NCI-H187 (cell line): Measurements from ENCODE around the gene OGDHL.
"Not testable (repeated sequence)": the region's sequence is repeated elsewhere in the genome, so short reads cannot be mapped to it uniquely, and the experiment has no call there.

Source experiments
- DNase-seq, 2 experiments: peaks; one replicate each; lab custom pipeline; 2025; lab: John Stamatoyannopoulos, UW

Gene OGDHL

DNA sequence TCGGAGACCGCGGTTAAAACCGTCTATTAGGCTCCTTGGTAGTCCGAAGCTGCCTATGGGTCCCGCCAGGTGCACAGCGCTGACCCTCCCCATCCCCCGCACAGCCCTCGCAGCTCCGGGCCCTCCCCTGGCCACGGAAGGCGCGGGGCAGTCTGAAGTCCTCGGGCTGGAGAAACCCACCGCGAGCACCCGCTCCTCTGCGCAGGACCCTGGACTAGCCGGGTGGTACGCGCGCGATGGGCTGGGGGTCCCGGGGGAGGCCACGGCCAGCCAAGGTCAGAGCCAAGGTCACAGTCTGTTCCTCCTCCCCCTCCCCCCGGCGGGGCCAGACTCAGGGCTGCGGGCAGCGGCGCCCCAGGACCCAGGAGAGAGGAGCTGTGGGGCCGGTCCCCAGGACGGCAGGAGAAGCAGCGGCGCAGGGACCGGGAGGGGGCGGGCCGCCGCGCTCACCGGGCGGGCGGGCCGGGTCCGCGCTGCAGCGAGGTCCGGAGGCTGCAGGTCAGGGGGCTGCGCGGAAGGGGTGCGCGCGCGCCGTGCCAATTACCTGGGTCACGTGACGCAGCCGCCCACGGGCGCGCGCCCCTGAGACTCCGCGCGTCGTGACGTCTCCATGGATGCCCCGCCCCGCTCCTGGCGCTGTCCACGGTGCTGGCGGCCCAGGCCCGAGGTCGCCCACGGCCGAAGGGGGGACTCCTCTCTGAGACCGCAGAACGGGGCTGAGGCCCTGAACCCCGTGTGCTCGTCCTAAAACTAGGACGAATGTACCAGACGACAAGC, at the start of gene OGDHL:
Gene OGDHL (minus strand): TSS at position 535 of the 777 bp plus-strand sequence. CDS start 3,731 bp downstream, outside the sequence.
- DNase-seq: peak in 1 of 2 experiments; percentile 1

- DNase-seq: no peak
Observed at GRCh38 chr10:49803988-49804387, 41.9 kb upstream of the OGDHL start.

DNA sequence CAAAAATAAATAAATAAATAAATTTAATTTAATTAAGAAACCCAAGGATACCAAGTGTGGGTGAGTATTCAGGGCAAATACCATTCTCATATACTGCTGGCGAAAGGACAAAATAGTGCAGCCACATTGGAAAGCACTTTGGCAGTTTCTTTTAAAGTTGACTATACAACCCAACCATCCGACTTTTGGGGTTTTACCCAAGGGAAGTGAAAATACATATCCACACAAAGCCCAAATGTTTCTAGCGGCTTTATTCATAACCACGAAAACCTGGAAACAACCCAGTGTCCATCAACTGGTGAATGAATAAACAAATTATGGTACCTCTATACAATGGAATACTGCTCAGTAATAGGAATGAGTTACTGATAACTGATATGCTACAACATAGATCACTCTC, 36.2 kb upstream of the OGDHL start:
- no peak for DNase-seq

DNA sequence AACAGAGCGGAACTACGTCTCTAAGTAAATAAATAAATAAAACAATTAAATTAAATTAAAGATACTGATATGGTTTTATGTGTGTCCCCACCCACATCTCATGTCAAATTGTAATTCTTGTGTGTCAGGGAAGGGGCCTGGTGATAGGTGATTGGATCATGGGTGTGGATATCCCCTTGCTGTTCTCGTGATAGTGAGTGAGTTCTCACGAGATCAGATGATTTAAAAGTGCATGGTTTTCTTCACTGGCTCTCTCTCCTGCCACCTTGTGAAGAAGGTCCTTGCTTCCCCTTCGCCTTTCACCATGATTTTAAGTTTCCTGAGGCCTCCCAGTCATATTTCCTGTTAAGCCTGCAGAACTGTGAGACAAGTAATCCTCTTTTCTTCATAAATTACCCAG, 29.0 kb upstream of the OGDHL start:
- no peak for DNase-seq

DNA sequence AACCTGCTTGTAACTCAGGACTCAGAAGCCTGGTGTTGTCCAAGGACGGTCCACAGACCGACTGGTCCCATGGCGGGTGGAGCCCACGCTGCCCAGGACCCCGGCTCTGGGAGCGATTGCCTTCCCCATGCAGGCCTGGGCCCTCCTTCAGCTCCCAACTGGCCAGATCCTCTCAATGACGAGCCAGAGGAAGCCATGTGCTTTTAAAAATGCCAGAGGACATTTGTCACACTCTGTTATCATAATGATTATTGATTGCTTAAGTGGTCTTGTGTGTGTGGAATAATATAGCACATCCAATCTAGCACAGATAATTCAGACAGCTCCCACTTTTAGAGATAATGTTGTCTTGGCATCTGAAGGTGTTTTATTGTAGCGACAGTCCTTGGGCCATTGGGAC, 22.6 kb upstream of the OGDHL start:
- DNase-seq: no peak

- DNase-seq: no peak
Observed at GRCh38 chr10:49783645-49784044, 21.5 kb upstream of the OGDHL start.

DNA sequence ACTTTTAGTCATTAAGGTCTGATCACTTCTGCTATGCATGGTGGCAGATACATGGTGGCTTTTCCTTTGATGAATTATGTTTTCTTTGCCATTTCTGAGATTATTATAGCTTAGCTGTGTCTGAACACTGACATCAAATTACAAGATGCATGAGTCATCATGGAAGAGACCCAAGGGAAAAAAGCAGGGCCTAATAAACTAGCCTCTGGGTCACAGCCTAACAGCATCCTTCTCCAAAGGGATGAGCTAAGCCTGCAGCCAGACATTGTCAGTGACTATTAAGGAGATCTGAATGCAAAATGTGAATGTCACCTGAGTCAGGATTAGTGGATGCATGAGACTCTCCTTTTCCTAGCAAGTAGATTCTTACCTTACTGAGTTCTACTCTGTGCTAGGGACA, 19.1 kb upstream of the OGDHL start:
- no peak for DNase-seq

- no peak for DNase-seq
Observed at GRCh38 chr10:49778197-49778596, 16.1 kb upstream of the OGDHL start.

DNA sequence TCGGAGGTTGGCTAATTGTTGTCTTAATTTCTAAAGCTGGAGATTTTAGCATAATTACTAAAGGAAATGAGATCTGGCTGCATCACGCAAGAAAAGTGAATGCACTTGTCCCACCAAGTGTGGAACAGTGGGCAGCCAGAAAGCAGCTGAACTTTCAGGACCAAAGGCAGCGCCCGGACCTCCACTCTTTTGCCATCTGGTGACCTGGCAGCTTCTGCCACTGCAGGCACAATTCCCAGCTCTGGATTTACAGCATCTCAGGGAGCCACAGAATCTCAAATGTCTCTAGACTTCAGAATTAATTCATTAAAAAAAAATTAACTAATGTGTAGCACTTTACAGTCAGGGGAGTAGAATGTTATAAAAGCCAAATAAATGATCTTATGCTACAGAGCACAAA, 14.7 kb upstream of the OGDHL start:
- DNase-seq: no peak

DNA sequence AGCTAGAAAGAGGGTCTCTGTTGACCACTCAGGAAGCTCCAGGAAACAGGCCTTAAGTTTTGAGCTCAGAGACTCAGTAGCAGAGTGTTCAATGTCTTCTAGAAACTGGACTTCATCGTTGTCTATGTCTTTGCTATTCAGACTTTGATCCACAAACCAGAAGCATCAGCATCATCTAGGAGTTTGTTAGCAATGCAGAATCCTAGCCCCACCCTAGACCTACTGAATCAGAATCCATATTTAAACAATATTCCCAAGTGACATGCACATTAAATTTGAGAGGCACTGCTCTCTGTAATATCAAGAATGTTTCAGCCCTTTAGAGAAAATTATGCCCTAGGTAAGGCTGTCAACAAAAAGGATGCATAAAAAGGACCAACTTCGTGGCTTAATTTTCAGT, 12.9 kb upstream of the OGDHL start:
- DNase-seq: no peak

- DNase-seq: not testable (repeated sequence)
Observed at GRCh38 chr10:49772944-49773343, 10.8 kb upstream of the OGDHL start.

- not testable (repeated sequence) for DNase-seq
Observed at GRCh38 chr10:49771046-49771445, 8.9 kb upstream of the OGDHL start.

DNA sequence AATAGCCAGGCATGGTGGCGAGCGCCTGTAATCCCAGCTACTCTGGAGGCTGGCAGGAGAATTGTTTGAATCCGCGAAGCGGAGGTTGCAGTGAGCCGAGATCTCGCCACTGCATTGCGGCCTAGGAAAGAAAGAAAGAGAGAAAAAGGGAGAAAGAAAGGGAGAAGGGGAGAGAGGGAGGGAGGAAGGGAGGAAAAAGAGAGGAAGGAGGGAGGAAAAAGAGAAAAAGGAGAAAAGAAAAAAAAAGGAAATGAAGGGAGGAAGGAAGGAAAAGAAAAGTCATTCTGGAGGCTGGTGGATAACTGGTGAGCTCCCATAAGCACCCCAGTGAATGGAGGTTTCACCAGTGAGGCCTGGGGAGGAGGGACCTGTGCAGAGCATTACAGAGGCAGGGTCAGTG, 7.6 kb upstream of the OGDHL start:
- DNase-seq: no peak

DNA sequence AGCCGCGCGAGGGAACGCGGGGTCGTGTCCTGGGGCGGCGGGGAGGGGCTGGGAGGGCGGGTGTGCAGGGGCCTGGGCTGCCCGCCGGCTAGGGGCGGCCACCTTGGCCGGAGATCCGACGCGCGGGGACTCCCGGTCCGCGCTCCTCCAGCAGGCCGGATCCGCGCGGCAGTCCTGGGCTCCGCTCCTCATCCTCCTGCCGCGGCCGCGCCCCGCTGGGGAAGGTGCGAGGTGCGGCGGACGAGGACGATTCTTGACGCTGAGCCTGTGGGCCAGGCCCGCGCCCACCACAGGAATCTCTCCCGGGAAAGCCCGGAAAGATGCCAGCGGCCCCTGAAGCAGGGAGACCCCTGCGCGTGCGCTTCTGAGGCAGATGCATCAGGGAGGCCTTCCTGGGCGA, 6.6 kb upstream of the OGDHL start:
- DNase-seq: no peak

- no peak for DNase-seq
Observed at GRCh38 chr10:49768329-49768728, 6.2 kb upstream of the OGDHL start.

GRCh38 chr10:49767752-49768151, 5.6 kb upstream of the OGDHL start:
- DNase-seq: no peak

DNA sequence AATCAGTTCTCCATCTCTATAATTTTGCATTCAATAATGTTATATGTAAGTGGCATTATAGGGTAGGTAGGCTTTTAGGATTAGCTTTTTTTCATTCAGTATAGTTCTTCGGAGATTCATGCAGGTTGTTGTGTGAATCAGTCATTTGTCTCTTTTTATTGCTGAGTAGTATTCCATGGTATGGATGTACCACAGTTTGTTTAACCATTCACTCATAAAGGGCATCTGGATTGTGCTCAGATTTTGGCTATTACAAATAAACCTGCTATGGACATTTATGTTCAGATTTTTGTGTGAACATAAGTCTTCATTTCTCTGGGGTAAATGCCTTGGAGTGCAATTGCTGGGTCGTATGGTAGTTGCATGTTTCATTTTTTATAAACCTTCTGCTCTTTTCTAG, 4.4 kb upstream of the OGDHL start:
- no peak for DNase-seq

DNA sequence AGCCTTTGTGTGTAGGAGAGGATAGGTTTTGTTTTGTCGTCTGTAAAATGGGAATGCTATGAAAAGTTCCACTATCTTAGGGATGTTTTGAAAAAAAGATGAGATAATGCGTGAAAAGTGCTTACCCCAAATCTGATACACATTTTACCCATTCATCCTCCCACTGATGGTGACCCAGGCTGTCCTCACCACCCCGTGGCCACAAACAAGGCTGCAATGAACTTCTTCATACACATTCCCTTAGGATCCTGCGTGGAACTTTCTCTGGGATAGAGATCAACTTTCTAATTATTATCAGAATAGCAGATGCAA, 399 bp upstream of the OGDHL start:
- no peak for DNase-seq

DNA sequence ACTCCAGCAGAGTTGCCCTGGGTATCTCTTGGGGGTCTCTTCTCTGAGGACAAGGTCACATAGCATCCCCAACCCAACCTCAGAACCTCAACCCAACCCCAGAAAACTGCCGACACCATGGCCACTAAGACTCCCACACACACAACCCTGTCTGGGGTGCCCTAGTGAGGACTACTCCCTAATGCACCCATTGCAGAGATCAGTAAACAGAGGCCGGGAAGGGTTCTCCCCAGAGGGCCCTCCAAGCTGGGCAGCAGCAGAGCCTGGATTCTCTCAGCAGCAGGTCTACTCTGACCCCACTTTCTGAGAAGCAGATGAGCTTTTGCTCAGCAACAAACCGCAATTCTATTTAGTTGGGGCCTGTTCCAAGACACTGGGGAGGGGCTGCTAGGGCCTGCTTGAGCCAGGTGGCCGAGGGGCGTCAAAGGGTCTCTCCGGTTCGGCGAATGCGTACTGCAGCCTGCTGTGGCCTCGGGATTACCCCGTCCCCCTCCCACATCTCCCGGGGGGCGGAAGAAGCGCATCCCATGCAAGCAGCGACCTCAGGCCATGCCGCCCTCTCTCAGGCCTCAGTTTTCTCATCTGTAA, 828 bp downstream of the OGDHL start:
- no peak for DNase-seq

DNA sequence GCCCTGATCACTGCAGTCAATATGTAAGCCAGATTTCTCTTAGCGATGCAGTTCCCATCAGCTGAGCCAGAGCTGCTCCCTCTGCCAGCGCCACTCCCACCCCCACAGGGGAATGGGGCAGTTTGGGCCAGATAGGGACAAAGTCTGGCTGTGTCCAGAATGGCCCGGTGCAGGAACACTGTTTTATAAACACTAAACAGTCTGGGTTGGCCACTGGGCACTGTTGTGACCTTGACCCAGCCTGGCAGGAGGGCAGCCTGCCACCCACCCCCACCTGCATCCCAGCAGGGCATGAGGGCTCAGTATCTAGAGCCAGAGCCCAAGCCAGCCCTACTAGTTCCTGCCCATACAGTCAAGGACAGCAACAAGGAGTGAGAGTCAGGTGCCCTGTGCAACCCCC, 1.3 kb downstream of the OGDHL start:
- DNase-seq: no peak

- DNase-seq: no peak
Observed at GRCh38 chr10:49759787-49760551, 2.2 kb downstream of the OGDHL start.

DNA sequence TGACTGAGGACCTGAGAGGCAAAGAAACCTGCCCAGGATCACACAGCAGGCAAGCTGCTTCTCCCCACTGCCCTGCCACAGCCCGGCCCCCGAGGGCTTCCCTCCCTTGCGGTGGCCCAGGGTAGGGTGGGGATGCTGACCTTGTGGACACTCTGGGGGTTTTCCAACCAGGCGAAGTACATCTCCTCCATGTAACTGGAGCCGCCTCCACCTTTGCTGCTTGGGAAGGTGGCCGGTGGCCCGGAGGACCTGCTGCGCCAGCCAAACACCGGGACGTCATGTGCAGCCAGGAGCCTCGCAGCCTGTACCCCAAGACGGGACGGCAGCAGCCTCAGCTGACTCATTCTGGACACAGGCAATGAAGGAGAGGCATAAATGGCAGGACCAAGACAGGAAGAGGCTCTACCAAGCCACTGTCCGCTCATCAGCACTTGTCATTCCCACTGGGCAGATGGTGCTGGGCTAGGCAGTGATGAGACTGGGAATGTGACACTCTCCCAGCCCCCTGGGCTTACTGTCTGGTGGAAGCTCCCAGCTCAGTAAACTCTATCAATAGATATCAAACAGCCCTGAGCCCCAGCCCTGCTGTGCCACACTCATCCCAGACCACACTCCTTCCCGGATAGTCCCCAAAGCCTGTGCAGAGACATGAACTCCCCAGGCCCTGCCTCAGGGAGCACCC, 3.7 kb downstream of the OGDHL start:
- no peak for DNase-seq

- no peak for DNase-seq
Observed at GRCh38 chr10:49756641-49757040, 5.5 kb downstream of the OGDHL start.
